Measurements from ENCODE around the gene NINJ1.

NINJ1 gene

GRCh38 chr9:93134015-93134739 is at the start of gene NINJ1:
TSS of gene NINJ1 (minus strand) at chr9:93134251. CDS start at chr9:93134217, 34 bp downstream.
- peaks cover 11% of the 10 kb centered on the region for H3K4me1 ChIP-seq (ENCODE audit: insufficient read depth, poor library complexity, severe bottlenecking)
- no peak for TF ChIP-seq CTCF (IDR thresholded peaks at IDR 0.05; ENCODE audit: poor library complexity, severe bottlenecking)

GRCh38 chr9:93183131-93183662 is 49.1 kb upstream of the NINJ1 start:
- TF ChIP-seq CTCF (IDR thresholded peaks at IDR 0.05; ENCODE audit: poor library complexity, severe bottlenecking) = no peak
- H3K9me3 ChIP-seq (ENCODE audit: severe bottlenecking) = no peaks in the 10 kb centered on the region
- ATAC-seq (ENCODE audit: low read depth) (no peak), DNase-seq (ENCODE audit: low spot score) (no peak)
- no peak overlapping the region for H3K4me3 ChIP-seq (ENCODE audit: severe bottlenecking)
- no peak overlapping the region for H3K27ac ChIP-seq (ENCODE audit: poor library complexity, severe bottlenecking)
- no peaks in the 10 kb centered on the region for H3K36me3 ChIP-seq (ENCODE audit: low read depth)
- H3K4me1 ChIP-seq (ENCODE audit: insufficient read depth, poor library complexity, severe bottlenecking) = no peaks in the 10 kb centered on the region
- H3K27me3 ChIP-seq (ENCODE audit: insufficient read depth, poor library complexity, severe bottlenecking) = peaks cover 14% of the 10 kb centered on the region

More at GRCh38 chr9:93134015-93134739, at the start of gene NINJ1:
- ATAC-seq (ENCODE audit: low read depth) = peak; percentile 81
- peak; percentile 69 for DNase-seq (ENCODE audit: low spot score)
- Histone ChIP-seq H3K27me3 (ENCODE audit: insufficient read depth, poor library complexity, severe bottlenecking) (no peaks in the 10 kb centered on the region), H3K9me3 (ENCODE audit: severe bottlenecking) (no peaks in the 10 kb centered on the region), H3K36me3 (ENCODE audit: low read depth) (no peaks in the 10 kb centered on the region), H3K4me3 (ENCODE audit: severe bottlenecking) (peak within 1 kb of the TSS; percentile 59), H3K27ac (ENCODE audit: poor library complexity, severe bottlenecking) (peak within 1 kb of the TSS; percentile 32)

- Histone ChIP-seq H3K4me3 (ENCODE audit: severe bottlenecking) (no peak overlapping the region), H3K4me1 (ENCODE audit: insufficient read depth, poor library complexity, severe bottlenecking) (no peaks in the 10 kb centered on the region), H3K36me3 (ENCODE audit: low read depth) (no peaks in the 10 kb centered on the region), H3K27me3 (ENCODE audit: insufficient read depth, poor library complexity, severe bottlenecking) (peaks cover 12% of the 10 kb centered on the region), H3K9me3 (ENCODE audit: severe bottlenecking) (no peaks in the 10 kb centered on the region), H3K27ac (ENCODE audit: poor library complexity, severe bottlenecking) (no peak overlapping the region)
- ATAC-seq (ENCODE audit: low read depth) = no peak
- no peak for TF ChIP-seq CTCF (IDR thresholded peaks at IDR 0.05; ENCODE audit: poor library complexity, severe bottlenecking)
- no peak for DNase-seq (ENCODE audit: low spot score)
Observed at GRCh38 chr9:93182572-93182971, 48.5 kb upstream of the NINJ1 start.

- TF ChIP-seq CTCF (IDR thresholded peaks at IDR 0.05; ENCODE audit: poor library complexity, severe bottlenecking) = no peak
Observed at GRCh38 chr9:93181672-93182435, 47.8 kb upstream of the NINJ1 start.

More at GRCh38 chr9:93181672-93182435, 47.8 kb upstream of the NINJ1 start:
- Histone ChIP-seq H3K9me3 (ENCODE audit: severe bottlenecking) (no peaks in the 10 kb centered on the region), H3K4me1 (ENCODE audit: insufficient read depth, poor library complexity, severe bottlenecking) (no peaks in the 10 kb centered on the region), H3K27me3 (ENCODE audit: insufficient read depth, poor library complexity, severe bottlenecking) (peaks cover 12% of the 10 kb centered on the region), H3K27ac (ENCODE audit: poor library complexity, severe bottlenecking) (no peak overlapping the region), H3K36me3 (ENCODE audit: low read depth) (no peaks in the 10 kb centered on the region), H3K4me3 (ENCODE audit: severe bottlenecking) (no peak overlapping the region)
- ATAC-seq (ENCODE audit: low read depth) = no peak
- no peak for DNase-seq (ENCODE audit: low spot score)
